Posterior cingulate gyrus (tissue), 11 donors: ENCODE measurements around the gene RGS1.

Experiments used
- DNase-seq, 10 donors: peaks; one replicate each; pipeline versions ENCODE4 v3.0.0 to v3.0.0-alpha.2; 2020 to 2021; ENCODE audit warnings: mixed read lengths in 3 of 10
- intact Hi-C: fragments of 100-400 bp; cut with DNase I; formaldehyde crosslinking; loops from one replicate; pipeline ENCODE4 v1.15.1; 2023

The RGS1 gene

GRCh38 chr1:192609110-192610079 is 33.8 kb downstream of the RGS1 start:
- peak in 9 of 10 donors; percentile 4 to 86 (median 33) for DNase-seq

GRCh38 chr1:192610112-192610889 is 34.7 kb downstream of the RGS1 start:
- intact Hi-C loops, result loop anchor here (1.0 to 10.0 kb wide), 2 partner anchors 133 to 404 kb away; no protein-coding TSS in a partner anchor
- DNase-seq, result no peak

More at GRCh38 chr1:192609110-192610079, 33.8 kb downstream of the RGS1 start:
- intact Hi-C loops, result loop anchor here (1.0 to 10.0 kb wide), 2 partner anchors 132 to 405 kb away; no protein-coding TSS in a partner anchor

- intact Hi-C loops, result loop anchor here (10.0 kb wide), 1 partner anchor 400 kb away; no protein-coding TSS in a partner anchor
- DNase-seq, result no peak
Observed at GRCh38 chr1:192615055-192615454, 39.5 kb downstream of the RGS1 start.

DNA sequence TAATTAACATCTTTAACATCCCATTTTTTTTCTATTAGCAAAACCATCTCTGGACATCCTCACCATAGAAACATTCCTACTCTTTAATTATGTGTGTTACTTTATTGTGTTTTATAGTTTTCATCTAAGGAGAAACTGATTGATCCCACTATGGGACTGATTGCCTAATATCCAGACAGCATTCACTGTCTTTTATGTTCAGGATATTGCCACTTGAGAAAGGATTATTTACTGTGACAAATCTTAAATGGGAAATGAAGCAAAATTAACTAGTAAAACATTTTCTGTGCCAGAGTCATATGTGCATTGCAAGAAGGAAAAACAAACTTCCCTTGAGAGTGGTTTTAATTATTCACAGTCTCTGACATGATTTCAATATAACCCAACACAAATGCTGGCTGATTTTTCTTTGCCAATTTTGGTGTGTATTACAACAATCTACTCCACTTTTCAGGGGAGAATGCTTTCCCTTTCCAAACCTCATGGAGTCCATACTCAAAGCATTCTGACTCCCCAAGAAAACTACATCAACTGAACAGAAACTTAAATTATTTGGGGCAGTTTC is 44.6 kb downstream of the RGS1 start:
- no peak for DNase-seq
- intact Hi-C loops, result no loop called here

GRCh38 chr1:192626366-192627179 is 51.0 kb downstream of the RGS1 start:
- intact Hi-C loops, result no loop called here

DNA sequence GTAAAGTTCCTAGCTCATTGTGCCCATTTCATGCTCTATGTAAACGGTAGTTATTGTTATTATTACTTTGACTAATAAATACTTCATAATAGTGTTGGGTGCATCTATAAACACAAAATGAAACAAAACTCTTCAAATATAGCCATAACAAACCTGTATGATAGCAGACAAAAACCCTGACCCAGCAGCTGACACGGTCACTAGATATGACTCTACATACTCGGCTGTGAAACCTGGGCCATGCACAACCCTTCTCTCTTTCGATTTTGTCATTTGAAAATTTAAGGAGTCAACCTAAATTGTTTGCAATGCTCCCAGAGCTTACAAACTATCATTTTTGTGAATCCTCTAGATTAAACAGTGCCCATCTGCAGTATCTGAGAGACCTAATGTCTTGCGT is 52.3 kb downstream of the RGS1 start:
- intact Hi-C loops, result no loop called here
- no peak for DNase-seq

More at GRCh38 chr1:192626366-192627179, 51.0 kb downstream of the RGS1 start:
- no peak for DNase-seq

DNA sequence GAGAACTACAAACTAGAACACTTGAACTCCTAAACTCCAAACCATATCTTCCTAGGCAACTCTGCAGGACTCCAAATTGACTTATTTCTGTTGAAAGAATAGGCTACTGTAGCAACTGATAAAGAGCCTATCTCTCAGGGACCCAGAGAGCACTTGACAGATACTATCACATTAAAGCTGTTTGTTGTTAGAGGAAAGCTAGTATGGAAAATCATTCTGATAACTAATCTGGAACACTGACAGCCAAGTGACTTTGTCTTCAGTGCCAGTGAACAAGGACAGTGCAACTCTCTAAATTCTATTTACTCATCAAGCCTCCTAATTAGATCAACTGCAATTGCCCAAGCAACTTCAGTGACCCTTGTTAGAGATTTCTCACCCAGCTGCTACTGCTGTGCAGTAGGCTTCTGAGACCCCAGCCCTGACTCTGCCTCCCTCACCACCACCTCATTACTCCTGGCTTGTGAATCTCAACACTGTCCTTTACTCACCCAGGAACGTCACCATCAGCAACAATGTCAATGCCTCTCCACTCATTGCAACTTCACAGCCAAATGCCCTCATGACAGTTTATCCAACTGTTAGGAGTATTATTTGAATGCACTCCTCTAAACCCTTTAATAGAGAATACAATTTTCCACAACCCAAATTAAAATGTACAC is 53.0 kb downstream of the RGS1 start:
- intact Hi-C loops, result no loop called here
- DNase-seq, result no peak

DNA sequence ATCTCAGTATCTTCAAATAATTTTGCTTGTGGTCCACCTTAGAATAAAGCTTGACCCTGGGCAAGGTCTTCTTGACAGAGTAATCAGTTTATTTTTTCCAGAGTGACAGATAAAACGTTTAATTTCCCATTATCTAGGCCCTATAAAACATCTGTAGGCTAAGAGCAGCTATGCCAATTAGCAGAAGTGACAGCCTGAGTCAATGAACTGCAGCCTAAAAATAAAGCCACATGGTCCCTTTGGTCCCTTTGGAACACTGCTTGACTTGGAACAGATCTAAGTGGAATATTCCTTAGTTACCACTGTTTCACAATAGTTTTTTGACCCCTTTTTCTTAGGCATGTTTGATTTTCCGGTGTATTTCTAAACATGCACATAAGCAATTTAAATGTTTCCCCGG is 54.0 kb downstream of the RGS1 start:
- intact Hi-C loops, result no loop called here
- no peak for DNase-seq
